Fibroblast of lung (primary cell): ENCODE results near the gene NPM3. TPM values are rescaled to one million over a fixed set of nuclear protein-coding genes. Genes with fewer than 3 reads are reported as not detected.

Experiments
- DNase-seq, 2 donors: peaks; one replicate each; pipeline versions ENCODE4 v3.0.0 to v3.0.0-alpha.2; 2010; ENCODE audit warnings: low read depth in 2 of 2
- H2AFZ ChIP-seq: 2 replicates; pipeline ENCODE4 v1.5.1; 2012; ENCODE audit warnings: low read length, control low read depth, inconsistent platforms
- H3K27ac ChIP-seq: 2 replicates; pipeline ENCODE4 v1.5.1; 2011; ENCODE audit warnings: low read length, control low read depth; ENCODE audit not compliant: insufficient read depth
- H3K27me3 ChIP-seq: 2 replicates; pipeline ENCODE4 v1.5.1; 2011; ENCODE audit warnings: mild to moderate bottlenecking, low read length; ENCODE audit not compliant: control insufficient read depth, insufficient read depth
- H3K36me3 ChIP-seq: 2 replicates; pipeline ENCODE4 v1.5.1; 2011; ENCODE audit warnings: low read length; ENCODE audit not compliant: control insufficient read depth, insufficient read depth
- H3K4me1 ChIP-seq: 2 replicates; pipeline ENCODE4 v1.5.1; 2011; ENCODE audit warnings: low read length; ENCODE audit not compliant: control insufficient read depth, insufficient read depth; ENCODE audit errors: extremely low read depth
- H3K4me2 ChIP-seq: 2 replicates; pipeline ENCODE4 v1.5.1; 2011; ENCODE audit warnings: low read length, control low read depth; ENCODE audit not compliant: insufficient read depth; ENCODE audit errors: extremely low read depth
- H3K4me3 ChIP-seq, 4 experiments: fragments of 200-600 bp in 1 of 4; sonication (generic) in 1 of 4; replicated peaks in 1 of 4; 2 replicates each; pipeline ENCODE4 v1.5.1; 2011 to 2016; ENCODE audit warnings: low read length in 4 of 4, low read depth in 3 of 4, mild to moderate bottlenecking in 3 of 4, control low read depth in 2 of 4, inconsistent platforms in 1 of 4, mixed read lengths in 1 of 4; ENCODE audit not compliant: insufficient read depth in 1 of 4; ENCODE audit errors: control extremely low read depth in 1 of 4
- H3K79me2 ChIP-seq: 2 replicates; pipeline ENCODE4 v1.5.1; 2012; ENCODE audit warnings: mild to moderate bottlenecking, low read length, inconsistent platforms; ENCODE audit not compliant: control insufficient read depth, insufficient read depth
- H3K9ac ChIP-seq: 2 replicates; pipeline ENCODE4 v1.5.1; 2011; ENCODE audit warnings: mild to moderate bottlenecking, low read length, control low read depth; ENCODE audit not compliant: insufficient read depth
- H3K9me3 ChIP-seq: 2 replicates; pipeline ENCODE4 v1.5.1; 2012; ENCODE audit warnings: low read depth, low read length; ENCODE audit not compliant: control insufficient read depth, insufficient read depth
- H4K20me1 ChIP-seq: 2 replicates; pipeline ENCODE4 v1.5.1; 2011; ENCODE audit warnings: low read length; ENCODE audit not compliant: control insufficient read depth, insufficient read depth; ENCODE audit errors: extremely low read depth
- EZH2 ChIP-seq: IDR thresholded peaks from 2 replicates; pipeline ENCODE4 v1.5.1; 2012; ENCODE audit warnings: low read length, control low read depth, mild to moderate bottlenecking; ENCODE audit errors: missing control alignments
- polyA plus RNA-seq, 2 donors: library from polyadenylated mRNA; depleted of rRNA in 1 of 2; stranded (reverse) in 1 of 2; unstranded in 1 of 2; fragments of >200 nt; gene quantifications; 2 replicates each; pipeline ENCODE4 v1.2.1, GENCODE V29; 2011 to 2012; ENCODE audit warnings: missing spikeins in 1 of 2
- total RNA-seq: library from RNA; depleted of rRNA; stranded (reverse); fragments of >200 nt; gene quantifications from 2 replicates; pipeline ENCODE4 v1.2.1, GENCODE V29; 2014
- TF ChIP-seq, protein P1 (sequence below), 2 donors: IDR thresholded peaks in 1 of 2; conservative IDR thresholded peaks in 1 of 2; 1 replicate in 1 of 2; 2 replicates in 1 of 2; pipeline ENCODE4 v1.5.1; 2011 to 2012; ENCODE audit warnings: low read length in 2 of 2, control low read depth in 1 of 2, inconsistent platforms in 1 of 2, low read depth in 1 of 2, mild to moderate bottlenecking in 1 of 2

The NPM3 gene
- total and polyA plus RNA-seq, 2 donors (not counting 1 experiment from before 2014, with no cell fraction given) = 29.1 to 80.8 TPM

DNA sequence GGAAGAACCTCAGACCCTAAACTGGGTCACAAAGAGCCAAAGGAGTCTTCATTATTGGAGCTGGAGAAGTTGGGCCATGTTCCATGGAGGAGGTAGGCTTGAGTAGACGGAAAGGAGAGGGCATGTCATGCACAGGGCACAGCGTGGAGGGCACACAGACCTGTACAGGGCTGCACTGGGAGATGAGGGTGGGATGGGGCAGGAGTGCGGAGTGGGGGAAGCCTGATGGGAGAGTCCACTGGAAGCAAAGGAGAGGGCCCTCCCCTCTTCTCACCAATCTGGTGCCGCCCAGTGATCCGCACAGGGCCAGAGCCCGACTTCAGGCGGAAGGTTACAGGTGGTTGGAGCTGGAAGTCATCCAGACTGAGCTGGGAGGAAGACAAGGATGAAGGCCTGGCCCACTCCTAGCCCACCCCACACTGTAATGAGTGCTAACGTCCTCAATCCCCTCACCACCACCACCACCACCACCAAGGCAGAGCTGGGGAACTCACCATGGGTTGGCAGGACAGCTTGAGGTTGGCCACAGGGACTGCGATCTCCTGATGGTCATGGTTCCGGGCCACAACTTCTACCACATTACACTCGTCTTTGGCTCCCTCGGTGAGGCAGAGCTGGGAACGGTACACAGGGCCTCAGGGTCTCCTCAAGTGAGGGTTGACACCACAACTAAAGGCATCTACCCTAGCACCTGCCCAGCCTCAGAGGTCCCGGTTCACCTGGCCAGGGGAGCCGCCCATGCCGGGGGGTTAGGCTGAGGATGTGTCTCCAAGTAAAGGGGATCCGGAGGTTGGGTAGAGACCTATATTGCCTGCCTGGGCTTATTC lies 1.0 kb downstream of the NPM3 start:
- peak overlapping the region; percentile 84 for H3K27ac ChIP-seq
- no peak for TF ChIP-seq EZH2
- TF ChIP-seq, protein P1, sequence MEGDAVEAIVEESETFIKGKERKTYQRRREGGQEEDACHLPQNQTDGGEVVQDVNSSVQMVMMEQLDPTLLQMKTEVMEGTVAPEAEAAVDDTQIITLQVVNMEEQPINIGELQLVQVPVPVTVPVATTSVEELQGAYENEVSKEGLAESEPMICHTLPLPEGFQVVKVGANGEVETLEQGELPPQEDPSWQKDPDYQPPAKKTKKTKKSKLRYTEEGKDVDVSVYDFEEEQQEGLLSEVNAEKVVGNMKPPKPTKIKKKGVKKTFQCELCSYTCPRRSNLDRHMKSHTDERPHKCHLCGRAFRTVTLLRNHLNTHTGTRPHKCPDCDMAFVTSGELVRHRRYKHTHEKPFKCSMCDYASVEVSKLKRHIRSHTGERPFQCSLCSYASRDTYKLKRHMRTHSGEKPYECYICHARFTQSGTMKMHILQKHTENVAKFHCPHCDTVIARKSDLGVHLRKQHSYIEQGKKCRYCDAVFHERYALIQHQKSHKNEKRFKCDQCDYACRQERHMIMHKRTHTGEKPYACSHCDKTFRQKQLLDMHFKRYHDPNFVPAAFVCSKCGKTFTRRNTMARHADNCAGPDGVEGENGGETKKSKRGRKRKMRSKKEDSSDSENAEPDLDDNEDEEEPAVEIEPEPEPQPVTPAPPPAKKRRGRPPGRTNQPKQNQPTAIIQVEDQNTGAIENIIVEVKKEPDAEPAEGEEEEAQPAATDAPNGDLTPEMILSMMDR (conservative IDR thresholded peaks at IDR 0.05 in 1 of 2, IDR thresholded peaks at IDR 0.05 in 1 of 2; ENCODE audit: low read depth in 1 of 2, low read length in 2 of 2) = no peak

DNA sequence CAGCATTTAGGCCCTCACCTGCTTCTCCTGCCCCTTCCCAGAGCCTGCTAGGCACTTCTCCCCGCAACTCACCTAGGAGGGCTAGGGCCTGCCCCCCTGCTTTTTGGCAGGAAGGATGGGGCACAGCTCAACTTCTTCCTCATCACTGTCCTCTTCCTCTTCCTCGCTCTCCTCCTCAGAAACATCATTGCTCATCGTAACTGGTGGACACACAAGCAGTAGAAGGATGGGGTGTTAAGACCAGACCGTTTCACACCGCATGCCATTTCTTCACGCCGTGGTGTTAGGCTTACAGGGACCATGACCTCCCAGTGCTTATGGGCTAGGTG lies 1.6 kb downstream of the NPM3 start:
- Histone ChIP-seq H3K79me2 (peaks cover 9% of the 10 kb centered on the region), H3K9ac (no peak overlapping the region), H3K4me2 (peak overlapping the region; percentile 8), H2AFZ (no peak overlapping the region), H3K27me3 (peaks cover 5% of the 10 kb centered on the region), H3K36me3 (no peaks in the 10 kb centered on the region), H3K4me1 (peaks cover 7% of the 10 kb centered on the region), H3K4me3 (no peak overlapping the region), H3K27ac (no peak overlapping the region), H4K20me1 (no peaks in the 10 kb centered on the region), H3K9me3 (no peaks in the 10 kb centered on the region)
- DNase-seq = no peak
- TF ChIP-seq EZH2 = no peak
- TF ChIP-seq, protein P1 (conservative IDR thresholded peaks at IDR 0.05 in 1 of 2, IDR thresholded peaks at IDR 0.05 in 1 of 2; ENCODE audit: low read depth in 1 of 2, low read length in 2 of 2) = no peak

More for the DNA sequence above, 1.0 kb downstream of the NPM3 start:
- DNase-seq = no peak
- Histone ChIP-seq H3K79me2 (peaks cover 9% of the 10 kb centered on the region), H3K36me3 (no peaks in the 10 kb centered on the region), H3K4me3 (peak overlapping the region; percentile 75 to 90 (median 83)), H3K9ac (peak overlapping the region; percentile 68), H3K4me2 (peak overlapping the region; percentile 93), H3K4me1 (peaks cover 7% of the 10 kb centered on the region), H3K27me3 (no peaks in the 10 kb centered on the region), H2AFZ (no peak overlapping the region), H4K20me1 (no peaks in the 10 kb centered on the region), H3K9me3 (no peaks in the 10 kb centered on the region)

DNA sequence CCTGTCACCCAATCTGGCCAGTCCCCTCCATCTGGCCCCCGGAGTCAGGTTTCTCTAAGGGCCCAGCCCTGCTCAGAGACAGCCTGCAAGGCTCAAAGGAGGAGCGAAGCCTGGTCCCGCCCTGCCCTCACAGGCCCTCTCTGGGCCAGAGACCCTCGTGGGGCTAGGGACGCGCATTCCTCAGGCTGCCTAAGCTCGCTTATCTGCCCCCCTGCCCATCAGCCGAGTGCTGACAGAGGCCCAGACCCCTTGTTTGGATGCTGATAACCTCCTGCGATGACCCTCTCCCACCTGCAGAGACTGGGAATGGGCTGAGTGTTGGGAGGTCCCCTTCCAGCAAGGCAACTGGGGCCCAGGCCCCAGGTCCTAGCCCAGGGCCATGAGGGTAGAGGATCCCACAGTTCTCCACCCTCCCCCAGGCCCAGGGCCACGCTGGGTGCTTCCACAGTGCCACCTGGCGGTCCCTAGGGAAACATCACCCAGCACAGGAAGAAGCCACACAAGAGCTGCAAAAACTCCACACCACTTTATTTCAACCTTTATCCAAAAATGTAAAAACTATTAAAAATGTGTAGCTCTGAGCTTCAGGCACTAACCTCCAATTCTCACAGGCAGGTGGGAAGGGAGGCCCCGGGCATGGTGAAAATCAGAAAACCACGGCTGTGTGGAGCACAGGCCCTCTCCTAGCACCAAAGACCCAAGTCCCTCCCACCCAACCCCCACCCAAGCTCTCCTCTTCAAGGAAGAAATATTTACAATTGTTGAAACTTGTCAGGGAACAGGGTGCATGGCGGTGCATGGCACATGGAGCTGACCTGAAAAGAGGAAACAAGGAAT lies 2.2 kb downstream of the NPM3 start:
- Histone ChIP-seq H3K9ac (no peak overlapping the region), H4K20me1 (no peaks in the 10 kb centered on the region), H2AFZ (no peak overlapping the region), H3K27ac (no peak overlapping the region), H3K4me2 (no peak overlapping the region), H3K79me2 (peaks cover 9% of the 10 kb centered on the region), H3K27me3 (peaks cover 9% of the 10 kb centered on the region), H3K9me3 (no peaks in the 10 kb centered on the region), H3K4me3 (no peak overlapping the region), H3K4me1 (peaks cover 7% of the 10 kb centered on the region), H3K36me3 (no peaks in the 10 kb centered on the region)
- DNase-seq = peak; percentile 41 to 53
- TF ChIP-seq, protein P1 (conservative IDR thresholded peaks at IDR 0.05 in 1 of 2, IDR thresholded peaks at IDR 0.05 in 1 of 2; ENCODE audit: low read depth in 1 of 2, low read length in 2 of 2) = peak; percentile 83 to 87
- TF ChIP-seq EZH2 = no peak
